Amygdala (tissue), 56 donors: Measurements from ENCODE around the gene AFF3.

Experiments
- DNase-seq, 56 donors: peaks; one replicate each; lab custom pipeline; 2025; lab: John Stamatoyannopoulos, UW

Gene AFF3

GRCh38 chr2:100073110-100073509 lies 69.3 kb downstream of the AFF3 start:
- no peak for DNase-seq

- no peak for DNase-seq
Observed at GRCh38 chr2:100072503-100072902, 69.9 kb downstream of the AFF3 start.

- DNase-seq, result no peak
Observed at GRCh38 chr2:100071335-100072043, 70.9 kb downstream of the AFF3 start.

- no peak for DNase-seq
Observed at GRCh38 chr2:100070078-100070477, 72.3 kb downstream of the AFF3 start.

- DNase-seq, result no peak
Observed at GRCh38 chr2:100068395-100068794, 74.0 kb downstream of the AFF3 start.

- no peak for DNase-seq
Observed at GRCh38 chr2:100067784-100068183, 74.6 kb downstream of the AFF3 start.

GRCh38 chr2:100066856-100067255 lies 75.5 kb downstream of the AFF3 start:
- no peak for DNase-seq

GRCh38 chr2:100066246-100066645 lies 76.1 kb downstream of the AFF3 start:
- DNase-seq, result no peak

GRCh38 chr2:100064592-100065428 lies 77.6 kb downstream of the AFF3 start:
- no peak for DNase-seq

GRCh38 chr2:100064165-100064564 lies 78.2 kb downstream of the AFF3 start:
- no peak for DNase-seq

GRCh38 chr2:100063459-100063953 lies 78.9 kb downstream of the AFF3 start:
- DNase-seq, result no peak

GRCh38 chr2:100062336-100062735 lies 80.1 kb downstream of the AFF3 start:
- no peak for DNase-seq

GRCh38 chr2:100060875-100061274 lies 81.5 kb downstream of the AFF3 start:
- DNase-seq, result no peak

GRCh38 chr2:100059638-100060037 lies 82.8 kb downstream of the AFF3 start:
- DNase-seq, result no peak

- no peak for DNase-seq
Observed at GRCh38 chr2:100057901-100058261, 84.5 kb downstream of the AFF3 start.

GRCh38 chr2:100054426-100054825 lies 88.0 kb downstream of the AFF3 start:
- no peak for DNase-seq

- DNase-seq, result no peak
Observed at GRCh38 chr2:100053087-100053885, 89.1 kb downstream of the AFF3 start.

- DNase-seq, result no peak
Observed at GRCh38 chr2:100052650-100053049, 89.7 kb downstream of the AFF3 start.

GRCh38 chr2:100051253-100051652 lies 91.1 kb downstream of the AFF3 start:
- no peak for DNase-seq

GRCh38 chr2:100050685-100051084 lies 91.7 kb downstream of the AFF3 start:
- no peak for DNase-seq
